ENCODE measurements around the gene PSMG3. TPM values are rescaled to one million over a fixed set of nuclear protein-coding genes. Genes with fewer than 3 reads are reported as not detected.

PSMG3 gene
- total and polyA plus RNA-seq, 2 experiments from 2014 or later = 28.3 to 84.8 TPM

- no peaks in the 10 kb centered on the region for H3K9me2 ChIP-seq (ENCODE audit: insufficient read depth)
- no peak overlapping the region for H2AFZ ChIP-seq
- no peak overlapping the region for H3K4me3 ChIP-seq
- H3K36me3 Mint-ChIP-seq (ENCODE audit: low read depth) = peaks cover 14% of the 10 kb centered on the region; the same call in 1 of the 3 replicates
- no peak for DNase-seq (ENCODE audit: low spot score)
- H3K4me1 Mint-ChIP-seq = peaks cover 7% of the 10 kb centered on the region; the same call in 1 of the 3 replicates
- H3K4me3 Mint-ChIP-seq = no peak overlapping the region
- H3K27me3 ChIP-seq (ENCODE audit: insufficient read depth) = no peaks in the 10 kb centered on the region
- no peak overlapping the region for H3K27ac Mint-ChIP-seq
- H3K4me1 ChIP-seq (ENCODE audit: insufficient read depth) = no peaks in the 10 kb centered on the region
- H3F3A ChIP-seq (replicated peaks; ENCODE audit: low read depth) = no peaks in the 10 kb centered on the region
- no peaks in the 10 kb centered on the region for H4K20me1 ChIP-seq (replicated peaks; ENCODE audit: insufficient read depth)
- ATAC-seq = no peak
- TF ChIP-seq JUNB (IDR thresholded peaks at IDR 0.05; ENCODE audit: unreplicated experiment) (no peak), REST (IDR thresholded peaks at IDR 0.05; ENCODE audit: unreplicated experiment) (no peak), ETS1 (IDR thresholded peaks at IDR 0.05) (no peak), ZNF331 (CRISPR knock-in tag; IDR thresholded peaks at IDR 0.05; ENCODE audit: low read depth) (no peak), EZH2 (IDR thresholded peaks at IDR 0.05; ENCODE audit: low read depth, unreplicated experiment) (no peak), NANOG (IDR thresholded peaks at IDR 0.05; ENCODE audit: borderline replicate concordance) (no peak), EZH2phosphoT487 (IDR thresholded peaks at IDR 0.05; ENCODE audit: unreplicated experiment) (no peak), CTCF (conservative IDR thresholded peaks at IDR 0.05; ENCODE audit: low read depth in 2 of 2) (no peak), ZNF462 (CRISPR knock-in tag; IDR thresholded peaks at IDR 0.05) (no peak), POLR2AphosphoS5 (IDR thresholded peaks at IDR 0.05; ENCODE audit: low read depth) (no peak), ZNF114 (CRISPR knock-in tag; IDR thresholded peaks at IDR 0.05) (no peak), CREB1 (CRISPR knock-in tag; IDR thresholded peaks at IDR 0.05; ENCODE audit: low read depth) (no peak)
- H3K4me2 ChIP-seq = no peak overlapping the region
- H3K79me2 ChIP-seq (replicated peaks; ENCODE audit: insufficient read depth) = no peaks in the 10 kb centered on the region
- H3K27ac ChIP-seq (ENCODE audit: low read depth) = no peak overlapping the region
- H3K36me3 ChIP-seq (ENCODE audit: insufficient read depth) = no peaks in the 10 kb centered on the region
- H3K9me3 Mint-ChIP-seq = peaks cover 15% of the 10 kb centered on the region
- H3K27me3 Mint-ChIP-seq (ENCODE audit: insufficient read depth, low read depth, poor library complexity) = peaks cover 14% of the 10 kb centered on the region
Measured at GRCh38 chr7:1591876-1592275, 22.0 kb upstream of the PSMG3 start.
